BE2C (cell line): ENCODE data around the gene SPRN.
"Not testable (repeated sequence)": the region's sequence is repeated elsewhere in the genome, so short reads cannot be mapped to it uniquely, and the experiment has no call there.

Experiments
- DNase-seq: peaks from one replicate; pipeline ENCODE4 v3.0.0-alpha.2; 2020
- H3K27me3 ChIP-seq: fragments of 250-450 bp; sonication (Bioruptor Pico); 2 replicates; pipeline ENCODE4 v1.5.1; 2020; ENCODE audit warnings: mild to moderate bottlenecking
- H3K36me3 ChIP-seq: fragments of 250-450 bp; sonication (Bioruptor Pico); 2 replicates; pipeline ENCODE4 v1.5.1; 2020; ENCODE audit warnings: mild to moderate bottlenecking
- H3K4me1 ChIP-seq: fragments of 250-450 bp; sonication (Bioruptor Pico); 2 replicates; pipeline ENCODE4 v1.5.1; 2020
- H3K4me3 ChIP-seq: 2 replicates; pipeline ENCODE4 v1.5.1; 2011; ENCODE audit warnings: low read depth, low read length
- H3K9me3 ChIP-seq: fragments of 250-450 bp; sonication (Bioruptor Pico); 2 replicates; pipeline ENCODE4 v1.5.1; 2020
- TF ChIP-seq, protein P1 (sequence below): IDR thresholded peaks from 2 replicates; pipeline ENCODE4 v1.5.1; 2012; ENCODE audit warnings: mild to moderate bottlenecking, low read depth, low read length

SPRN gene

GRCh38 chr10:133377025-133377817 is 47.2 kb downstream of the SPRN start:
- no peaks in the 10 kb centered on the region for H3K27me3 ChIP-seq
- DNase-seq, result no peak
- H3K4me1 ChIP-seq, result no peaks in the 10 kb centered on the region; the same call in 1 of the 2 replicates
- TF ChIP-seq, protein P1, sequence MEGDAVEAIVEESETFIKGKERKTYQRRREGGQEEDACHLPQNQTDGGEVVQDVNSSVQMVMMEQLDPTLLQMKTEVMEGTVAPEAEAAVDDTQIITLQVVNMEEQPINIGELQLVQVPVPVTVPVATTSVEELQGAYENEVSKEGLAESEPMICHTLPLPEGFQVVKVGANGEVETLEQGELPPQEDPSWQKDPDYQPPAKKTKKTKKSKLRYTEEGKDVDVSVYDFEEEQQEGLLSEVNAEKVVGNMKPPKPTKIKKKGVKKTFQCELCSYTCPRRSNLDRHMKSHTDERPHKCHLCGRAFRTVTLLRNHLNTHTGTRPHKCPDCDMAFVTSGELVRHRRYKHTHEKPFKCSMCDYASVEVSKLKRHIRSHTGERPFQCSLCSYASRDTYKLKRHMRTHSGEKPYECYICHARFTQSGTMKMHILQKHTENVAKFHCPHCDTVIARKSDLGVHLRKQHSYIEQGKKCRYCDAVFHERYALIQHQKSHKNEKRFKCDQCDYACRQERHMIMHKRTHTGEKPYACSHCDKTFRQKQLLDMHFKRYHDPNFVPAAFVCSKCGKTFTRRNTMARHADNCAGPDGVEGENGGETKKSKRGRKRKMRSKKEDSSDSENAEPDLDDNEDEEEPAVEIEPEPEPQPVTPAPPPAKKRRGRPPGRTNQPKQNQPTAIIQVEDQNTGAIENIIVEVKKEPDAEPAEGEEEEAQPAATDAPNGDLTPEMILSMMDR, result no peak
- H3K9me3 ChIP-seq, result no peaks in the 10 kb centered on the region
- no peaks in the 10 kb centered on the region for H3K36me3 ChIP-seq
- no peak overlapping the region for H3K4me3 ChIP-seq

DNA sequence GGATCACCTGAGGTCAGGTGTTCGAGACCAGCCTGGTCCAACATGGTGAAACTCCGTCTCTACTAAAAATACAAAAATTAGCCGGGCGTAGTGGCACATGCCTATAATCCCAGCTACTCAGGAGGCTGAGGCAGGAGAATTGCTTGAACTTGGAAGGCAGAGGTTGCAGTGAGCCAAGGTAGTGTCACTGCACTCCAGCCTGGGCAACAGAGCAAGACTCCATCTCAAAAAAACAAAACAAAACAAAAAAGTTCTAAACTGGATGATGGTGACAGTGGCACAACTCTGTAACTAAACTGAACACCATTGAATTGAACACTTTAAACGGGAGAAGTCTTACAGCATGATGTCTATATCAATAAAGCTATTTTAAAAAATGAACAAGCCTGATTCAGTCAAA is 48.2 kb downstream of the SPRN start:
- H3K4me1 ChIP-seq, H3K27me3 ChIP-seq, H3K36me3 ChIP-seq: not testable (repeated sequence)

DNA sequence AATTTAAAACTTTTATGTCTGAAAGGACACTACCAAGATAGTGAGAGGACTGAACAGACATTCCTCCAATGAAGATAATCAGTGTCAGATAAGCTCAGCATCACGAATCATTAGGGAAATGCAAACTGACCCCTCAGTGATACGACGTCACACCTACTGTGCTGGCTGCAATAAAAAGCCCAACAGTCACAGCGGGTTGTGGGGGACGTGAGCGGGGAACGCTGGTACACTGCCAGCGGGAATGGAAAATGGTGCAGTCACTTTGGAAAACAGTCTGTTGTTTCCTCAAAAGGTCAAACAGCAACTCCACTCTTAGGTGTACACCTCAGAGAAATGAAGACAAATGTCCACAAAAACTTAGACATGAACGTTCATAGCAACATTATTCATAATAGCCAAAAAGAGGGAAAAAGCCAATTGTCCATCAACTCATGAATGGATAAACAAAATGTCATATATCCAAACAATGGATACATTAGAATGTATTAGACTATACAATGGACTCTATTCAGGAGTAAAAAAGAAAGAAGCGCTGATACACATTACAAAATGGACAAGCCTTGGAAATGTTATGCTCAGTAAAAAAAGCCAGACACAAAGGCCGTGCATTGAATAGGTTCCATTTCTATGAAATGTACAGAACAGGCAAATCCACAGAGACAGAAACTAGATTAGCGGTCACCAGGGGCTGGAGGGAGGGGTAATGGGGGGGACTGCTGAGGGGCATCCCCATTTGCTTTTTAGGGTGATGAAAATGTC is 48.9 kb downstream of the SPRN start:
- H3K27me3 ChIP-seq, result no peaks in the 10 kb centered on the region
- H3K36me3 ChIP-seq, result no peaks in the 10 kb centered on the region
- H3K9me3 ChIP-seq, result no peaks in the 10 kb centered on the region
- H3K4me3 ChIP-seq, result no peak overlapping the region
- TF ChIP-seq, protein P1, result no peak
- no peaks in the 10 kb centered on the region; the same call in 1 of the 2 replicates for H3K4me1 ChIP-seq
- DNase-seq, result no peak

More for the DNA sequence above, 48.2 kb downstream of the SPRN start:
- not testable (repeated sequence) for DNase-seq, H3K9me3 ChIP-seq, H3K4me3 ChIP-seq

DNA sequence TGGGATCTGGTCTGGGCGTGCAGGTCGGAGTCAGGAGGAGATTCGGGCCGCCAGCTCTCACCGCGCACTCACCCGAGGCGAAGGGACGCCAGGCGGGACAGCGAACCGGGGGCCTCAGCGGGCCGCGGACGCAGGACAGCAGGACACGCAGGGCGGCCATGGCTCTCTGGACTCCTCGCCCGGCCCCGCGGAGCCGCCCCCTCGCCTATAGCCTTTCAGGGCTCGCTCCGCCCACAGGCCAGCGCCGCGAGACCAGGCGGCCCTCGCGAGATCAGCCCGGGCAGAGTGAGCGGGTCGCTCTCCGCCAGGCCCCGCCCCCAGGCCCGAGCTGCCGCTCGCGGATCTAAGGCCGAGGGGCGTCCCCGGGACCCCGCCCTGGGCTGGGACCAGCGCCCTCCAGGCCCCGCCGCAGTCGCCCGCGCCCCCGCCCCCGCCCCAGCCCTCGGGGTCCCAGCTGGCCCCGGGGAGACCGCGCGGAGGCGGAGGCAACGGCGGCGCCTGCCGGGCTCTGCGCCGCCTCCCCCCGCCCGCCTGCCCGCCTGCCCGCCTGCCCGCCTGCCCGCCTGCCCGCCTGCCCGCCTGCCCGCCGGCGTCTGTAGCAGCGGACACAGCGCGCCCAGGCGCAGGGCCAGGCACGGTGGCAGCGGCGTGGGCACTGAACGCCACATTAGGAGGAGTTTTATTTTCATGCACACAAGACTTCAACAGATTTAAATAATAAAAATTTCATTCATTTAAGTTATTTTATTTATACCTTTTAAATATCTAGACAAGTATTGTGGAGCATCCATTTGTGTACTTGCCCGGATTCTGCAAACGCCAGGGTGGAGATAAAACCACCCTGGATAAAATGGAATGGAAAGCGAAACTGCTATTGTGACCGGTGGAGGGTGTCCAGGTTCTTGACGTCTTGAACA is 51.0 kb downstream of the SPRN start, which contains the start of gene ECHS1:
Gene ECHS1, minus strand, starts transcription at position 181 of the 917 bp plus-strand sequence. Its CDS starts 21 bp downstream, at position 160.
- Histone ChIP-seq H3K4me1 (no peaks in the 10 kb centered on the region; the same call in 1 of the 2 replicates), H3K4me3 (peak within 1 kb of the TSS; percentile 63), H3K9me3 (no peaks in the 10 kb centered on the region), H3K27me3 (no peaks in the 10 kb centered on the region), H3K36me3 (peaks cover 16% of the 10 kb centered on the region)
- DNase-seq, result peak; percentile 97
- TF ChIP-seq, protein P1, result no peak

DNA sequence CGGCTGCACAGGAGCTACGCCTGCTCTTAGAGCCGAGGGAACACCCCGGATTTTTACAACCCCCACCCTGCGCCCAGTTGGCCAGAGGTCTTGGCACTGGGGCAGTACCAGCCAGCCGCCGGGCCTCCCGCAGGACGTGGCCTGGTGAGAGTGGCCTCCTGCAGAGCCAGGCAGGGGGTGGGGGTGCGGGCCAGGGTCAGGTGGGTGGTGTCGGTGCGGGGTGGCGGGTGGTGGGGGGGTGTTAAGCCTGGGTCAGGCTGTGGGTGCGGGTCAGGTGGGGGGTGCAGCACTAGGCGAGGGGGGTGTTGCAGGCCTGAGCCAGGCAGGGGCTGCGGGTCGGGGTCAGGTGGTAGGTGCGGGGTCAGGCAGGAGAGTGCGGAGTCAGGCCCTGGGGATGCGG is 51.9 kb downstream of the SPRN start:
- Histone ChIP-seq H3K4me1 (no peaks in the 10 kb centered on the region; the same call in 1 of the 2 replicates), H3K4me3 (no peak overlapping the region), H3K36me3 (peaks cover 16% of the 10 kb centered on the region), H3K27me3 (no peaks in the 10 kb centered on the region), H3K9me3 (no peaks in the 10 kb centered on the region)
- TF ChIP-seq, protein P1, result no peak
- no peak for DNase-seq
